HepG2 (cell line): ENCODE measurements around the gene PTPN14. TPM values are rescaled to one million over a fixed set of nuclear protein-coding genes. Genes with fewer than 3 reads are reported as not detected.

ENCODE experiments used
- AGO1 ChIP-seq: fragments of 200-400 bp; formaldehyde crosslinking; IDR thresholded peaks from 2 replicates; pipeline ENCODE4 v1.6.1; 2017; ENCODE audit warnings: mild to moderate bottlenecking, low read depth, low read length, moderate library complexity; ENCODE audit not compliant: poor library complexity, severe bottlenecking
- ATF4 ChIP-seq, 2 experiments: fragments of 450-650 bp in 1 of 2; sonication (generic) in 1 of 2; formaldehyde crosslinking; IDR thresholded peaks; 2 replicates each; pipeline versions ENCODE4 v1.5.0 to v1.8.0; 2020 to 2022; ENCODE audit warnings: mild to moderate bottlenecking in 1 of 2, missing genetic modification reagents in 1 of 2
- FOXJ3 ChIP-seq: sonication (generic); formaldehyde crosslinking; IDR thresholded peaks from 2 replicates; pipeline ENCODE4 v1.4.0; 2020; ENCODE audit warnings: missing genetic modification reagents, mild to moderate bottlenecking, borderline replicate concordance
- HCFC1 ChIP-seq: fragments of 150-350 bp; IDR thresholded peaks from 2 replicates; pipeline ENCODE4 v1.6.1; 2014; ENCODE audit warnings: low read depth, low read length
- JUND ChIP-seq: sonication (generic); formaldehyde crosslinking; IDR thresholded peaks from 2 replicates; pipeline ENCODE4 v1.8.0; 2022; ENCODE audit warnings: mild to moderate bottlenecking, missing genetic modification reagents
- PAX8 ChIP-seq: sonication (generic); formaldehyde crosslinking; IDR thresholded peaks from 2 replicates; pipeline ENCODE4 v1.8.0; 2022; ENCODE audit warnings: mild to moderate bottlenecking, missing genetic modification reagents, borderline replicate concordance
- PRDM10 ChIP-seq: sonication (generic); formaldehyde crosslinking; IDR thresholded peaks from 2 replicates; pipeline ENCODE4 v1.4.0; 2020; ENCODE audit warnings: low read depth, missing genetic modification reagents
- XBP1 ChIP-seq: sonication (generic); formaldehyde crosslinking; IDR thresholded peaks from 2 replicates; pipeline ENCODE4 v1.5.0; 2020; ENCODE audit warnings: missing genetic modification reagents
- YEATS2 ChIP-seq: sonication (generic); formaldehyde crosslinking; IDR thresholded peaks from 2 replicates; pipeline ENCODE4 v1.4.0; 2020; ENCODE audit warnings: missing genetic modification reagents, borderline replicate concordance
- ZBTB25 ChIP-seq: IDR thresholded peaks from 2 replicates; pipeline ENCODE4 v1.6.1; 2018; ENCODE audit warnings: missing genetic modification reagents
- ZFP82 ChIP-seq: sonication (generic); formaldehyde crosslinking; IDR thresholded peaks from 2 replicates; pipeline ENCODE4 v1.5.1; 2020; ENCODE audit warnings: mild to moderate bottlenecking, missing genetic modification reagents, borderline replicate concordance
- ZNF232 ChIP-seq: sonication (generic); formaldehyde crosslinking; IDR thresholded peaks from 2 replicates; pipeline ENCODE4 v1.4.0; 2020; ENCODE audit warnings: missing genetic modification reagents, borderline replicate concordance
- ZNF383 ChIP-seq: sonication (generic); formaldehyde crosslinking; IDR thresholded peaks from 2 replicates; pipeline ENCODE4 v1.4.0; 2020; ENCODE audit warnings: missing genetic modification reagents, mild to moderate bottlenecking, borderline replicate concordance
- ZNF432 ChIP-seq: sonication (generic); formaldehyde crosslinking; IDR thresholded peaks from 2 replicates; pipeline ENCODE4 v1.5.0; 2020; ENCODE audit warnings: missing genetic modification reagents, mild to moderate bottlenecking, borderline replicate concordance
- ZNF549 ChIP-seq: sonication (generic); formaldehyde crosslinking; IDR thresholded peaks from 2 replicates; pipeline ENCODE4 v1.5.0; 2020; ENCODE audit warnings: missing genetic modification reagents
- ZNF652 ChIP-seq: IDR thresholded peaks from 2 replicates; pipeline ENCODE4 v1.6.1; 2016; ENCODE audit warnings: low read depth, borderline replicate concordance
- ZNF772 ChIP-seq: sonication (generic); formaldehyde crosslinking; IDR thresholded peaks from 2 replicates; pipeline ENCODE4 v1.5.0; 2020; ENCODE audit warnings: mild to moderate bottlenecking, missing genetic modification reagents
- ZNF800 ChIP-seq: sonication (generic); formaldehyde crosslinking; IDR thresholded peaks from 2 replicates; pipeline ENCODE4 v1.4.0; 2020; ENCODE audit warnings: missing genetic modification reagents
- polyA plus RNA-seq, 8 experiments: library from polyadenylated mRNA; depleted of rRNA in 3 of 8; stranded (reverse) in 7 of 8; unstranded in 1 of 8; fragments of >200 nt; fragmentation: Illumina TruSeq in 4 of 8; extraction: Trizol in 4 of 8; gene quantifications; 2 replicates each; pipeline versions ENCODE4 v1.2.1 to v1.2.3, GENCODE V29; 2011 to 2016; ENCODE audit warnings: low read depth in 4 of 8, missing spikeins in 1 of 8, mixed read lengths in 1 of 8; ENCODE audit not compliant: insufficient read depth in 1 of 8
- total RNA-seq, 5 experiments: library from RNA; depleted of rRNA; stranded (reverse); fragments of >200 nt; fragmentation: Illumina TruSeq; extraction: Trizol; gene quantifications; 2 replicates each; pipeline ENCODE4 v1.2.3, GENCODE V29; 2016; ENCODE audit warnings: low read depth in 1 of 5

The PTPN14 gene
- total and polyA plus RNA-seq, 2 of the 13 experiments (the other 11 are each of a cell fraction or from before 2014, with no cell fraction given): 3.9 to 4.7 TPM

GRCh38 chr1:214439352-214440119 lies 111.9 kb downstream of the PTPN14 start (continued):
- TF ChIP-seq ZNF800 (CRISPR knock-in tag) (peak; percentile 45; the same call in 1 of the 2 replicates), ZFP82 (no peak), JUND (0 out of 2 replicates have a peak, but pooled peaks have one; percentile 38), ZNF772 (CRISPR knock-in tag) (peak; percentile 71; the same call in 1 of the 2 replicates), PAX8 (CRISPR knock-in tag) (no peak), HCFC1 (no peak), ZNF383 (no peak), ZBTB25 (CRISPR knock-in tag) (peak; percentile 84), ZNF432 (CRISPR knock-in tag) (no peak), ATF4 (CRISPR knock-in tag; IDR thresholded peaks at IDR 0.05) (peak in 1 of 2 experiments; percentile 95; a peak in 2 of 4 replicates), PRDM10 (CRISPR knock-in tag) (0 out of 2 replicates have a peak, but pooled peaks have one; percentile 22), ZNF652 (0 out of 2 replicates have a peak, but pooled peaks have one; percentile 9), FOXJ3 (peak; percentile 93; the same call in 1 of the 2 replicates), AGO1 (no peak), XBP1 (CRISPR knock-in tag) (no peak), ZNF549 (CRISPR knock-in tag) (no peak), ZNF232 (CRISPR knock-in tag) (no peak), YEATS2 (CRISPR knock-in tag) (peak; percentile 77; the same call in 1 of the 2 replicates)
